Measurements from ENCODE around the gene TMEM91. TPM values are rescaled to one million over a fixed set of nuclear protein-coding genes. Genes with fewer than 3 reads are reported as not detected.
"Not testable (repeated sequence)": the region's sequence is repeated elsewhere in the genome, so short reads cannot be mapped to it uniquely, and the experiment has no call there.

Gene TMEM91
- total RNA-seq, 1 experiment from 2014 or later, result 1.9 TPM

GRCh38 chr19:41373993-41374392 lies 2.3 kb upstream of the TMEM91 start:
- no peak for DNase-seq (ENCODE audit: extremely low read depth, low read depth)

DNA sequence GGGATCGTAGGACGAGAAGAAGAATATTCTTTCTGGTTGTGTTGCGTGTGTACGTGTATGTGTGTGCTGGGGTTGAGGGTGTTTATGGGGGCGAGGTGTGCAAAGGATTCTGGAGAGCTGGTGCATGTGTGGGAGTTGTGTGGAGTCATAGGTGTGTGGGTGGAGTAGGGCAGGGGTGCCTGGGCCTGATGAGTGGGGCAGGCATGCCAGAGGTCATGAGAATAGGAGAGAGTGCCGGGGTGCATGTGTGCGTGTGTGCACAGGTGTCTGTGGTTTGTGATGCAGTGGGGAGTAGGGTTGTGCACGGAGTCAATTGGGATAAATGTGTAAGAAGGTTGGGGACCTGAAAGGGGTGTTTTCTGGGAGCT lies 649 bp downstream of the TMEM91 start:
- DNase-seq (ENCODE audit: extremely low read depth, low read depth), result no peak

DNA sequence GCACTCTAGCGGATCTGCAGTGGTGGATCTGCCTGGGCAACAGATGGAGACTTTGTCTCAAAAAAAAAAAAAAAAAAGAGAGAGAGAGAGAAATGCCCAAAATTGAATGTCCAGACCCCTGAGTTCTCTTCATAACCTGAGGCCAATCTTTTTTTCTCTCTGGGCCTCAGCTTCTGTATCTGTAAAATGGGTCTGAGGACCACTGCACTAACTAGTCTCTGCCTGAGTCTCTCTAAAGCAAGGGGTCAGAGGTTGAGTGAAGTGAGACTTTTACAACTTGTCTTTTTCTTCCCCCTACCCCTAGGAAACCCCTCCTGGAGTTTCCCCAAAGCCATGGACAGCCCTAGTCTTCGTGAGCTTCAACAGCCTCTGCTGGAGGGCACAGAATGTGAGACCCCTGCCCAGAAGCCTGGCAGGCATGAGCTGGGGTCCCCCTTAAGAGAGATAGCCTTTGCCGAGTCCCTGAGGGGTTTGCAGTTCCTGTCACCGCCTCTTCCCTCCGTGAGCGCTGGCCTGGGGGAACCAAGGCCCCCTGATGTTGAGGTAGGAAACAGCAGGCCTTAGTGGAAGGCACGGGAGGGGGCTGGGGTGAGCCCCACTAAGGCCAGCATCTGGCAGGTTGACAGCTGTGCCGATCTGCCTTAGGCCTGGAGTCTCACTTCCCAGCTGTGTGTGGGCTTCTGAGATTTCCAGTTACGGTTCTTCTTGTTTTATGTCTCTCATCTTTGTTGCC lies 1.8 kb downstream of the TMEM91 start:
- no peak for DNase-seq (ENCODE audit: extremely low read depth, low read depth)

DNA sequence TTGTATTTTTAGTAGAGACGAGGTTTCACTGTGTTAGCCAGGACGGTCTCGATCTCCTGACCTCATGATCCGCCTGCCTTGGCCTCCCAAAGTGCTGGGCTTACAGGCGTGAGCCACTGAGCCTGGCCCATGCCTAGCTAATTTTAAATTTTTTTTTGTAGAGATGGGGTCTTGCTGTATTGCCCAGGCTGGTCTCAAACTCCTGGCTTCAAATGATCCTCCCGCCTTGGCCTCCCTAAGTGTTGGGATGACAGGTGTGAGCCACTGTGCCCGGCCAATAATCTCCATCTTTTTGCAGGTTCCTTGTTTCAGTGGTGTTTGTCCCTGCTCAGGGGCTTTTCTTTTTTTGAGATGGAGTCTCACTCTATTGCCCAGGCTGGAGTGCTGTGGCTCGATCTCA lies 5.2 kb downstream of the TMEM91 start:
- DNase-seq (ENCODE audit: extremely low read depth, low read depth), result not testable (repeated sequence)

DNA sequence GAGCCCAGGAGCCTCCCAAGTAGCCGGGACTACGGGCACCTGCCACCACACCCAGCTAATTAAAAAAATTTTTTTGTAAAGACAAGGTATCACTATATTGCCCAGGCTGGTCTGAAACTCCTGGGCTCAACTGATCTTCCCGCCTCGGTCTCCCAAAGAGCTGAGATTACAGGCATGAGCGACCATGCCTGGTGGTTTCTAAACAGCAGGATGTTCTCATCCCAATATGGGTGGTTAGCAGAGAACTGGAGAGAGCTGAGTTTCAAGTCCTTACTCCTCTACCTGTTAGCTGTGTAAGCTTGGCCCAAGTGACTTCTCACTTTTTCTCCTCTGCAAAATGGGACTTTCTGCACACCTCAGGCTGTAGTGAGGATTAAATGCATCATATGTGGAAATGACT lies 8.0 kb downstream of the TMEM91 start:
- DNase-seq (ENCODE audit: extremely low read depth, low read depth), result no peak

DNA sequence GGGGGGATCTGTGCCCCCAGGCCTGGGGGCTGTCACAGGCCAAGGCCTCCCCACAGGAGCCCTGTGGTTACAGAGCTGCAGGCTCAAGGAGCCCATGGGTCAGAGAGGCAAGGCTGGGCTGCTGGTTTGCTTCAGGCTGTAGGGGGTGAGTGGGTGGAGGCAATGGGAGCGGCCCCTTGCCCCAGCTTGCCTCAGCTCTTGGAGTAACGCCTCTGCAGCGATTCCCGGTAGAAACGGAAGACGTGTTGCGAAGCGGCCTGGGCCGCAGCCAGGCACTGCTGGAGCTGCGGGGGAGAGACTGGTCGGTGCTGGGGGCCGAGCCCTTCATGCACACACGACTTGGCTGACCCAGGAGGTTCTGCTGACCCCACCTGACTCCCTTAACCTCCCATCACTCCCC lies 10.1 kb downstream of the TMEM91 start:
- DNase-seq (ENCODE audit: extremely low read depth, low read depth), result no peak

DNA sequence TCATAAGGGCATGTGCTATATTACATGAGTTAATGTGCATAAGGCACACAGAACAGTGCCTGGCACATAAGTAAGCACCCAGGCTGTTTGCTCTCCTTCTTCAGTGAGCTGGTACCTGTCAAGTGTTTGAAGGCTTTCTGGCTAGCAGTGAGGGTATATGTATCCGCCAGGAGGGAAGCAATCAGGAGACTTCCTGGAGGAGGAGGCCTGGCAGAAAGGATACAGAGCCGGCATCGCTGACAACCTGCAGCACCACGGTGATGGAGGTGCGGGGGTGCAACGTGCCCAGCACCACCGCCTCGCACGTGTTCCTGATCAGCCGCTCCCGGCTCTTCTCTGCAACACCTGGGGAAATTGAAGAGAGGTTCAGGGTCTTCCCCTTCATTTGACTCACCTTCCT lies 15.3 kb downstream of the TMEM91 start:
- no peak for DNase-seq (ENCODE audit: extremely low read depth, low read depth)

DNA sequence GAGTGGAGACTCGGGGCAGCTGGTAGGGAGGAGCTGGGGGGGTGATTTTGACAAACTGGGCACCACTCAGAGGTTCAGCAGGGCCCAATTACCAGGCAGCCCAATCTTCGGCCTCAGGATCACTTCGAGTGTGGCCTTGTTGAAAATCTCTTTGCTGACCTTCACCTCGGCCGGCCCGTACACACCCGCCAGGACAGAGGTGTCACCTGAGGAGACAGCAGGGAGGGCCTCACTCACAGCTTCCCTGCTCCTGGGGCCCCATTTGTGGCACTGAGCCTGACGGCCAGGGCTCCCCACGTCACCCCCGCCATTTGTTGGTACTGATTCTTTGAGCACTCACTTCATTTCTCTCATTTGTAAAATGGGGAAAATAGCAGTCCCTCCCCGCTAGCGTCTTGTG lies 16.4 kb downstream of the TMEM91 start:
- DNase-seq (ENCODE audit: extremely low read depth, low read depth), result no peak

GRCh38 chr19:41395355-41395754 lies 19.0 kb downstream of the TMEM91 start:
- DNase-seq (ENCODE audit: extremely low read depth, low read depth), result no peak

- DNase-seq (ENCODE audit: extremely low read depth, low read depth), result peak; percentile 99
These were observed 21.0 kb downstream of the TMEM91 start, which contains the start of the genes BCKDHA and EXOSC5 for GRCh38 chr19:41397086-41398049. Gene BCKDHA (plus strand): TSS chr19:41397818. CDS start chr19:41397828, 10 bp downstream. Gene EXOSC5 (minus strand): TSS chr19:41397359. CDS start chr19:41397328, 31 bp downstream.

DNA sequence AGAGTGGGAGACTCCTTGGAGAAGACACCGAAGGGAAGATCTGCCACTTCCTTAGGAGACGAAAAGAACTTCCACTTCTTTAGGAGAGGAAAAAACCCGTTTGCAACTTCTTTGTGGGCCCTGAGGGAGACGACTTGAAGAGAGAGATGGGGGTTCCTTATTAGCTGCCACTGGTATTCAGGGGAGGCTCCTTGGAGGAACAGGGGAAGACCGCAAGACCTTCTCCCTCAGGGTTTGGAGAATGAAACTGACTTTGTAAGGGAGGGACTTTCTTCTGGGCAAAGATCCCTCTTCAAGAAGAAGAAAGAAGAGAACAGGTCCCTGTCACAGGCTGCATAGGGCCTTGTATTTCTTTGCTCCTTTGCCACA lies 21.7 kb downstream of the TMEM91 start:
- no peak for DNase-seq (ENCODE audit: extremely low read depth, low read depth)

GRCh38 chr19:41398598-41398997 lies 22.3 kb downstream of the TMEM91 start:
- DNase-seq (ENCODE audit: extremely low read depth, low read depth), result no peak

DNA sequence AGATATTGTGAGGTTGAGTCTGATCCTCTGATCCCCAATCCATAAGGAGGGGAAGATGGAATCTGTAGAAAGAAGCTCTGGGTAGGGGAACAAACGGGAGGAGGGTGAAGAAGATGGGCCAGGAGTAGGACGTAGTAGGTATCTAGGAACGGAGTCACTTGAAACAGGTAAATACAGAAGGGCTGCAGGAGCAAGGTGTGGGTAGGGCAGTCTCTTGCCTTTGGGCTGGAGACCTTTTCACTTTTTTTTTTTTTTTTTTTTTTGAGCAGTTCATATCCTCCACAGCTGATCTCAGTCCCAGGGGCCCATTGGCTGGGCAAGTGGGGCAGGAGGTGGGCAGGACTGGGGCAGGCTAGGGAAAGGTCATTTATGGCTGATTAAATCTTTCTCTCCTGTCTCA lies 22.8 kb downstream of the TMEM91 start:
- no peak for DNase-seq (ENCODE audit: extremely low read depth, low read depth)

DNA sequence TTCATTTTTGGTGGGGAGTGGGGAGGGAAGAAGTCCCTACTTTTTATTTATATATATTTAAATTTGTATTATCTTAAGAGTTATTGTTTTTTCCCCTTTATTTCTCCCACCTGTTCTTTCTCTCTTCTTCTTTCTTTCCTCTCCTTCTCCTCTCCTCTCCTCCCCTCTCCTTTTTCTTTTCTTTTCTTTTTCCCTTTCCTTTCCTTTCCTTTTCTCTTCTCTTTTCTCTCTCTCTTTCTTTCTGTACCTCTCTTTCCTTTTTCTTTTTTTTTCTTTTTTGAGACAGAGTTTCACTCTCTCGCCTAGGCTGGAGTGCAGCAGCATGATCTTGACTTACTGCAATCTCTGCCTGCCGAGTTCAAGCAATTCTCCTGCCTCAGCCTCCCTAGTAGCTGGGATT lies 23.2 kb downstream of the TMEM91 start:
- DNase-seq (ENCODE audit: extremely low read depth, low read depth), result no peak

GRCh38 chr19:41401483-41401882 lies 25.1 kb downstream of the TMEM91 start:
- no peak for DNase-seq (ENCODE audit: extremely low read depth, low read depth)

DNA sequence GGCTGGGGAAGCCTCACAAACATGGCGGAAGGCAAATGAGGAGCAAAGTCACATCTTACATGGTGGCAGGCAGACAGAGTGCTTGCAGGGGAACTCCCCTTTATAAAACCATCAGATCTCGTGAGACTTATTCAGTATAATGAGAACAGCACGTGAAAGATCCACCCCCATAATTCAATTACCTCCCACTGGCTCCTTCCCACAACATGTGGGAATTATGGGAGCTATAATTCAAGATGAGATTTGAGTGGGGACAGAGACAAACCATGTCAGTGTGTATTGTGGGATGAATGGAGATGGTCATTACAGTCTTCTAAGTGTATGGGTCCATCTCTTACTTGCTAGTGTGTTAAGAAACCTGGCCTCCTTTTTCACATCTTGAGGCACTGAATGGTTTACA lies 25.7 kb downstream of the TMEM91 start:
- DNase-seq (ENCODE audit: extremely low read depth, low read depth), result no peak

- no peak for DNase-seq (ENCODE audit: extremely low read depth, low read depth)
These were observed 27.0 kb downstream of the TMEM91 start for GRCh38 chr19:41403181-41403970.

- DNase-seq (ENCODE audit: extremely low read depth, low read depth), result no peak
These were observed 29.4 kb downstream of the TMEM91 start for GRCh38 chr19:41405776-41406175.

DNA sequence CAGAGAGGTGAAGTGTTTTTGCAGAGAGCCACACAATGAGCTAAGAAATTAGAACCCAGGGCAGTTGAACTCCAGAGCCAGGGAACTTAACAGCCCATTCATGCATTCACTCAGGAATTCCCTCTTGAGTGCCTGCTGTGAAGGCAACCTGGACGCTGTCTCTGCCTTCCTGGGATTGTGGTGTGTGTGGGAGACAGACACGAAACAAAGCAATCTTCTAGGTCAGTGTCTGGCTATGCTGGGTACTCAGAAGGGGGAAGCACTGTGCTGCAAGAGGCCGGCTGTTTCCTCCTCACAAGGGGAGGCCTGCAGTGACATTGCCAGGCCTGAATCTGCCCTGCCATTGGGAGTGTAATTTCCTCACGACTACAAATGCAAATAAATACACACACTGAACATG lies 30.9 kb downstream of the TMEM91 start:
- DNase-seq (ENCODE audit: extremely low read depth, low read depth), result no peak

GRCh38 chr19:41408256-41408655 lies 31.9 kb downstream of the TMEM91 start:
- DNase-seq (ENCODE audit: extremely low read depth, low read depth), result no peak

- DNase-seq (ENCODE audit: extremely low read depth, low read depth), result not testable (repeated sequence)
These were observed 32.5 kb downstream of the TMEM91 start for GRCh38 chr19:41408846-41409245.
